ENCODE measurements around the gene STMN3. TPM values are rescaled to one million over a fixed set of nuclear protein-coding genes. Genes with fewer than 3 reads are reported as not detected.
"Not testable (repeated sequence)": the region's sequence is repeated elsewhere in the genome, so short reads cannot be mapped to it uniquely, and the experiment has no call there.

Gene STMN3
- total and polyA plus RNA-seq, 2 experiments from 2014 or later = 6.6 to 9.9 TPM

DNA sequence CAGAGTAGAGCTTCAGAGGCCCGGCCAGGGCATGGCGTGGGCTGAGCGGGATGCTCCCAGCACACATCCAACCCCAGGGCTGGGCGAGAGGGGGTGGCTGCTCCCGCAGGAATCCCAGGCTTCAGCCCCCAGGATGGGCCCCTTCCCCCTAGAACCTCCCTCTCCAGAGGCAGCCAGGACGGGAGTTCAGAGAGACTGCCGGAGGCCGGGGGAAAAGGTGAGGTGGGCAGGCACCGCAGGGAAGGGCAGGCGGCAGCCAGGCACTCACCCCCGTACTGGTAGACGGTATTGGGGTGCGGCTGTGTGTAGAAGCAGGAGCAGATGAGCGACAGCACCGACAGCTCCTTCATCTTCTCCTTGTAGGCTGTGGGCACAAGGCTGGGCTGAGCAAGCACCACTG is 9.3 kb downstream of the STMN3 start:
- Histone ChIP-seq H3K4me1 (ENCODE audit: low read depth) (no peaks in the 10 kb centered on the region), H3K4me3 (no peak overlapping the region), H3K9me3 (ENCODE audit: low read depth) (no peaks in the 10 kb centered on the region), H3K36me3 (no peaks in the 10 kb centered on the region), H3K27ac (no peak overlapping the region), H3K27me3 (peaks cover 8% of the 10 kb centered on the region)
- DNase-seq (ENCODE audit: low read depth in 1 of 2, low spot score in 1 of 2) = no peak
- TF ChIP-seq CTCF (IDR thresholded peaks at IDR 0.05; ENCODE audit: low read depth, low read length) = no peak

DNA sequence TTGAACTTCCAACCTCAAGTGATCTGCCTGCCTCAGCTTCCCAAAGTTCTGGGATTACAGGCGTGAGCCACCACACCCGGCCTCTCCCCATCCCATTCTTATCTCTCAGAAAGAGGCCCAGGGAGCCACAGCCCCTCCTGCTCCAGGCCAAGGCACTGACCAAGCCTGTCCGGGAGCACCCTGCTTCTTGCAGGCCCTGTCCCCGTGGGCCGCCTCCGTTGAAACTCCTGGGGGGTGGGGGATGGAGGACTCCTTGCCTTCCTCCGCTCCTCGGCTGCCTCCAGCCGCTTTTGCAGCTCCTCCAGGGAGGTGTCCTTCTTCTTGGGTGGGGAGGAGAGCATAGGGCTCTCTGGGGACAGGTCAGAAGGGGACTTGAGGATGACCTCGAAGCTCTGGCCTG is 9.7 kb downstream of the STMN3 start:
- TF ChIP-seq CTCF (IDR thresholded peaks at IDR 0.05; ENCODE audit: low read depth, low read length) = no peak
- Histone ChIP-seq H3K4me3 (no peak overlapping the region), H3K27me3 (peaks cover 7% of the 10 kb centered on the region), H3K27ac (no peak overlapping the region), H3K36me3 (no peaks in the 10 kb centered on the region), H3K9me3 (ENCODE audit: low read depth) (no peaks in the 10 kb centered on the region), H3K4me1 (ENCODE audit: low read depth) (no peaks in the 10 kb centered on the region)
- DNase-seq (ENCODE audit: low read depth in 1 of 2, low spot score in 1 of 2) = no peak

GRCh38 chr20:63642527-63643247 is 10.5 kb downstream of the STMN3 start:
- no peaks in the 10 kb centered on the region for H3K36me3 ChIP-seq
- H3K27ac ChIP-seq = no peak overlapping the region
- DNase-seq (ENCODE audit: low read depth in 1 of 2, low spot score in 1 of 2) = peak in 1 of 2 donors; percentile 22
- no peaks in the 10 kb centered on the region for H3K9me3 ChIP-seq (ENCODE audit: low read depth)
- peak overlapping the region; percentile 63 for H3K4me3 ChIP-seq
- TF ChIP-seq CTCF (IDR thresholded peaks at IDR 0.05; ENCODE audit: low read depth, low read length) = no peak
- H3K4me1 ChIP-seq (ENCODE audit: low read depth) = no peaks in the 10 kb centered on the region
- H3K27me3 ChIP-seq = peaks cover 7% of the 10 kb centered on the region

DNA sequence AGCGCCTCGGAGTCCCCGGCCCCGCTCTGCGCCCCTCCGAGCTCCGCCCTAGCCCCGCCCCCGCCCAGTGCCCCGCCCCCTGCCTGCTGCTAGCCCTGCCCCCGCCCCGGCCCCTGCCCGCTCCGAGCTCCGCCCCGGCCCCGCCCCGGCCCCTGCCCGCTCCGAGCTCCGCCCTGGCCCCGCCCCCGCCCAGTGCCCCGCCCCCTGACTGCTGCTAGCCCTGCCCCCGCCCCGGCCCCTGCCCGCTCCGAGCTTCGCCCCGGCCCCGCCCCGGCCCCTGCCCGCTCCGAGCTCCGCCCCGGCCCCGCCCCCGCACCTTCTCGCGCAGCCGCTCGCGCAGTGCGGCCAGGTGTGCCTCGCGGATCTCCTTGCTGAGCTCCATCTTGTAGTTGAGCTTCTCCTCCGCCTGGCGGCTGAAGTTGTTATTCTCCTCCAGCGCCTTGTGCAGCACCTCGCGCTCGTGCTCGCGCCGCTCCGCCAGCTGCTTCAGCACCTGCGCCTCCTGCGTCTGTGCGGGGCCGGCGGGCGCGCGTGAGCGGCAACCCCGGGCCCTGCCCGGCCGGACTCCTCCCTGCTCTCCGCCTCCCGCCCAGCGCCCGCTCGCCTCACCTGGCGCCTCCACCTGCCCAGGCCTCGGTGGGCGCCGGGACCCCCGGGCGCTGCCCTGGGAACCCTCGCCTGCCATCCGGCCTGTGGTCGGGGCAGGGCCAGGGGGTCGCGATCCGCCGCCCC is 11.3 kb downstream of the STMN3 start:
- no peaks in the 10 kb centered on the region for H3K9me3 ChIP-seq (ENCODE audit: low read depth)
- H3K27ac ChIP-seq = no peak overlapping the region
- H3K4me1 ChIP-seq (ENCODE audit: low read depth) = no peaks in the 10 kb centered on the region
- H3K27me3 ChIP-seq = peaks cover 7% of the 10 kb centered on the region
- H3K4me3 ChIP-seq = peak overlapping the region; percentile 63
- DNase-seq (ENCODE audit: low read depth in 1 of 2, low spot score in 1 of 2) = peak; percentile 90 to 92
- TF ChIP-seq CTCF (IDR thresholded peaks at IDR 0.05; ENCODE audit: low read depth, low read length) = peak; percentile 17
- no peaks in the 10 kb centered on the region for H3K36me3 ChIP-seq

DNA sequence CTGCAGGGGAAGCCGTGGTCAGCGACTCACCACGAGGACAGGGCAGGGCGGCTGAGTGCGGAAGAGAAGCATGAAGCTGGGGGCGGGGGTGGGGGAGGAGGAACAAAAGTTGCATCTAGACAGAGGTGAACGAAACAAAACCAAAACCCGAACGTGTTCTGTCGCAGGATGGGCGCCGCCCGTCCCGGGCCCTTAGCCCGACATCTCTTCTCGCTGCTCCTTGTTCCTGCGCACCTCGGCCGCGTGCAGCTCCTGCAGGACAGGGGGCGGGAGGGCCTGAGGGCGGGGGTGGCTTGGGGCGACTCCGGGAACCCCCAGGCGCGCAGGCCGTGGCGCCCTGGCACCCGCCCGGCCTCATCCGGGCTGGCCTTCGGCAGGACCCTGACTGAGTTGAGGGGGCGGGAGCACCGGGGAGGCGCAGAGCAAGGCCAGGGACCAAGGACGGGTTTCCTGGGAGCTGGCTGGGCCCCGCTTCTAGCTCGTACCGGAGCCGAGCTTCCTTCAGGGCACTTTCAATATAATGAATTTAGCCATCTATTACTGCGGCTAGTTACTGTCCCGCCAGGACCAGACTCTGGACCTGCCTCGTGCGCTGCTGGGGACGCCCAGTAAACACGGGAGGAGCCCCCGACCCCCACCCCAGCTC is 12.0 kb downstream of the STMN3 start:
- Histone ChIP-seq H3K27me3 (peaks cover 7% of the 10 kb centered on the region), H3K36me3 (no peaks in the 10 kb centered on the region), H3K9me3 (ENCODE audit: low read depth) (no peaks in the 10 kb centered on the region), H3K4me1 (ENCODE audit: low read depth) (no peaks in the 10 kb centered on the region), H3K27ac (no peak overlapping the region), H3K4me3 (no peak overlapping the region)
- no peak for TF ChIP-seq CTCF (IDR thresholded peaks at IDR 0.05; ENCODE audit: low read depth, low read length)
- DNase-seq (ENCODE audit: low read depth in 1 of 2, low spot score in 1 of 2) = peak in 1 of 2 donors; percentile 45

- not testable (repeated sequence) for H3K4me3 ChIP-seq; DNase-seq (ENCODE audit: low read depth in 1 of 2, low spot score in 1 of 2); H3K27me3 ChIP-seq; H3K9me3 ChIP-seq (ENCODE audit: low read depth); H3K36me3 ChIP-seq; H3K4me1 ChIP-seq (ENCODE audit: low read depth); H3K27ac ChIP-seq
Measured at GRCh38 chr20:63640686-63641085, 12.5 kb downstream of the STMN3 start.

Data from cardiac muscle cell (in vitro differentiated cells and primary cell).